NCI-H82 treated with DMSO at 0.1 percent for 48 hours (cell line): Measurements from ENCODE around the gene BNIP5.
A peak's percentile ranks its signal among the peaks of the same experiment; 100 is the strongest.
"Not testable (repeated sequence)": the region's sequence is repeated elsewhere in the genome, so short reads cannot be mapped to it uniquely, and the experiment has no call there.

Experiments used
- DNase-seq: peaks from one replicate; lab custom pipeline; 2025; ENCODE audit not compliant: unreplicated experiment; lab: John Stamatoyannopoulos, UW

The BNIP5 gene

GRCh38 chr6:36367743-36368142 lies 31.1 kb upstream of the BNIP5 start:
- no peak for DNase-seq

GRCh38 chr6:36364669-36365479 lies 28.2 kb upstream of the BNIP5 start:
- DNase-seq: no peak

GRCh38 chr6:36364061-36364635 lies 27.5 kb upstream of the BNIP5 start:
- DNase-seq: not testable (repeated sequence)

GRCh38 chr6:36363371-36363752 lies 26.7 kb upstream of the BNIP5 start:
- not testable (repeated sequence) for DNase-seq

GRCh38 chr6:36362551-36363370 lies 26.1 kb upstream of the BNIP5 start:
- no peak for DNase-seq

GRCh38 chr6:36361071-36361470 lies 24.4 kb upstream of the BNIP5 start:
- no peak for DNase-seq

GRCh38 chr6:36360241-36361054 lies 23.8 kb upstream of the BNIP5 start:
- peak; percentile 62 for DNase-seq

- no peak for DNase-seq
Measured at GRCh38 chr6:36358226-36358915, 21.7 kb upstream of the BNIP5 start.

- no peak for DNase-seq
Measured at GRCh38 chr6:36357872-36358225, 21.2 kb upstream of the BNIP5 start.

GRCh38 chr6:36355819-36356218 lies 19.1 kb upstream of the BNIP5 start:
- no peak for DNase-seq

- no peak for DNase-seq
Measured at GRCh38 chr6:36353411-36353915, 16.8 kb upstream of the BNIP5 start.

GRCh38 chr6:36352477-36353157 lies 15.9 kb upstream of the BNIP5 start:
- no peak for DNase-seq

GRCh38 chr6:36350681-36351571 lies 14.2 kb upstream of the BNIP5 start:
- no peak for DNase-seq

- DNase-seq: no peak
Measured at GRCh38 chr6:36350082-36350481, 13.4 kb upstream of the BNIP5 start.

GRCh38 chr6:36349240-36349639 lies 12.6 kb upstream of the BNIP5 start:
- DNase-seq: no peak

GRCh38 chr6:36347621-36348020 lies 10.9 kb upstream of the BNIP5 start:
- no peak for DNase-seq

GRCh38 chr6:36346486-36347273 lies 10.0 kb upstream of the BNIP5 start:
- DNase-seq: no peak
